Subcutaneous adipose tissue (tissue), 4 donors: ENCODE results near the gene C4orf51. TPM values are rescaled to one million over a fixed set of nuclear protein-coding genes. Genes with fewer than 3 reads are reported as not detected.

Experiments used
- total RNA-seq, 4 donors: library from RNA; depleted of rRNA; stranded (reverse); fragments of >200 nt; gene quantifications; one replicate each; pipeline ENCODE4 v1.1.0, GENCODE V29; 2016
- TF ChIP-seq, protein P1 (sequence below): fragments of 450-650 bp; IDR thresholded peaks from one replicate; pipeline ENCODE4 v1.5.1; 2016; ENCODE audit warnings: low read depth, mild to moderate bottlenecking, control low read depth, antibody characterized with exemption, moderate library complexity

C4orf51 gene
- total RNA-seq, 4 donors from 2014 or later, result not detected

DNA sequence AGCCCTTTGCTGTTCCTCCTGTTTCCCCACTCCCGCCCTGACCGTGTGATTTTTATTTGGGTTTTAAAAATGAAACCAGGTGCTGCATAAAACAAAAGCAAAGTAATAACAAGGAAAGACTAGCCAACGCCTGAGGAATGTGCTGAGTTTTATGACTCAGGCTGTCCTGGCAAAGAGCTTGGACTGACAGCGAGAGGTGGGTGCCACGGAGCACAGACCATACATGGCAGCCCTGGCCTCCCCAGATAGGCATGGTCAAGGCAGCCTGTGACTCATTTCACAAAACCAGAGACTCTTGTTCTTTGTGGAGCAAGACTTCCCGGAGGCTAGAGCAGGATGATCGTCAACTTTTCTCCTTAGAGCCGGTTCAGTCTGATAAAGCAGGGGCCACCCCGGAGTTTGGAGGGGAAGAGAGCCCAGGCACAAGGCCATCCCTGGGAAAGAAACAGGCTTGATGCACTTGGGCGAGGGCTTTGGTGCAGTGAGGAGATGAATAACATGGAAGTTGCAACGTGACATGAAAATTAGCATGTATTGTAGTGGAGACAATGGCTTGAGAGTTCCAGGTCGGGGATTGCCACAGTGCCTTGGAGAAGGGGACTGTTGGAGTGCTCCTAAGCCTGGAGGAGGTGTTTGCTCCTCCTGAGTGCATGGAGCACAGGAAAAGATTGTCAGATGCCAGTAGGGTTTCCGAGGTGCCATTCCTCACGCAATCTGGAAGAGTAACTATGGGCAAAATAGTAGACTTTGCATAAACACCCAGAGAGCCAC, 54.8 kb downstream of the C4orf51 start:
- TF ChIP-seq, protein P1, sequence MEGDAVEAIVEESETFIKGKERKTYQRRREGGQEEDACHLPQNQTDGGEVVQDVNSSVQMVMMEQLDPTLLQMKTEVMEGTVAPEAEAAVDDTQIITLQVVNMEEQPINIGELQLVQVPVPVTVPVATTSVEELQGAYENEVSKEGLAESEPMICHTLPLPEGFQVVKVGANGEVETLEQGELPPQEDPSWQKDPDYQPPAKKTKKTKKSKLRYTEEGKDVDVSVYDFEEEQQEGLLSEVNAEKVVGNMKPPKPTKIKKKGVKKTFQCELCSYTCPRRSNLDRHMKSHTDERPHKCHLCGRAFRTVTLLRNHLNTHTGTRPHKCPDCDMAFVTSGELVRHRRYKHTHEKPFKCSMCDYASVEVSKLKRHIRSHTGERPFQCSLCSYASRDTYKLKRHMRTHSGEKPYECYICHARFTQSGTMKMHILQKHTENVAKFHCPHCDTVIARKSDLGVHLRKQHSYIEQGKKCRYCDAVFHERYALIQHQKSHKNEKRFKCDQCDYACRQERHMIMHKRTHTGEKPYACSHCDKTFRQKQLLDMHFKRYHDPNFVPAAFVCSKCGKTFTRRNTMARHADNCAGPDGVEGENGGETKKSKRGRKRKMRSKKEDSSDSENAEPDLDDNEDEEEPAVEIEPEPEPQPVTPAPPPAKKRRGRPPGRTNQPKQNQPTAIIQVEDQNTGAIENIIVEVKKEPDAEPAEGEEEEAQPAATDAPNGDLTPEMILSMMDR, result no peak

DNA sequence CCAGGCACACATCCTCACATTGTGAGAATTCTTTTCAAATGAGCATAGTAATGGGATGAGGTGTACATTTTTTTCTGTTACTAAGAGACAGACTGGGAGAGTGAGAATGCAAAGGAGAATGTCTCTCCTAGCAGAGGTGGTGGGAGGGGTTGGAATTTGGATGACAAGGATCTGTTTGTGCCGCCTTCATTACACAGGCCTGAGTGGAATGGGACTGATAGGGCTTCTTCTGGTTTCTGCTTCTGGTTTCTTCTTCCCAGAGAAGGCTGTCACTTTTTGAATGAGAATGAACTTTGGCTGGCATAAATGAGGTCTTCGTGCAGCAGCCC, 55.4 kb downstream of the C4orf51 start:
- TF ChIP-seq, protein P1, result no peak

DNA sequence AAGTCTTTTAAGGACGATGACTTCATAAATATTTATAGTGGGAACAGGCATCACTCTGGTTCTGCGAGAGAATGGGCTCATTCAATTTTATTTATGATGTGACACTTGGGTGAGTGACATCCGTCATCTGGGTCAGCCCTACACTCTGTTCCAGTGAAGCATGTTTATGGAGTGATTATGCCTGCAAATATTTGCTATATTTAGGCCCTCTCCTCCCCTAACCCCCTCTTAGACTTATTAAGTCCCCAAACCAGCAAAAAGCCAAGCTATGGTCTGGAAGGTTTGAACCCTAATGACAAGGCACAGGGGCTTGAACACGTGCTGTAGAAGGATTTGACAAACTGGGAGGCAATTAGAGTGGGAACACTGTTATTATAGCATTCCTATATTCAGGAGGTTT, 55.9 kb downstream of the C4orf51 start:
- TF ChIP-seq, protein P1, result no peak

DNA sequence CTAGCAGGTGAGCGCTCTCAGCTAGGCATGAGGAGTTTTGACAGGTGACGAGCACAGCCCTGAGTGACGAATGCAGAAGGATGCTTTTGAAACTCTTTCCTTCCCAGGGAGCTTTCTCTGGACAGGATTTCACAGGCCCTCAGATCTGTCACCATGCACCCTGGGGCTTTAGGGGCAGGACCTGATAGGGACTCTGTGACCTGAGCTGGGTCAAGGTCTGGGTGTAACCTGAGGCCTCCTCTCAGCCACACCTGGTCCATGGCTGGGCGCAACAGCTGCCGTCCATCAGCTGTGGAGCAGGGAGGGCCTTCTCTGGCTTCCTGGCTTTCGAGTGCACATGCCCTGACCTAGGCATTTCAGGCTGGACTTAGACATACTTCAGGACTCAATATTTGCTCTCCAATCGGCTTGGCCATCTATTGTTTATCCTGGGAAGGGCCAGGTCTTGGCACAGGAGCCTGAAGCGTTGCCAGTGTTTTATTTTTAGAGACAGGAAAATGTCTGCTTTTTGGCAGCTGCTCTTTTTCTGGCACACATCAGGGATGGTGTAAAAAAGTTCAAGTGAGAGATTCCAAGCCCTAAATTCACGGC, 56.4 kb downstream of the C4orf51 start:
- TF ChIP-seq, protein P1, result no peak

DNA sequence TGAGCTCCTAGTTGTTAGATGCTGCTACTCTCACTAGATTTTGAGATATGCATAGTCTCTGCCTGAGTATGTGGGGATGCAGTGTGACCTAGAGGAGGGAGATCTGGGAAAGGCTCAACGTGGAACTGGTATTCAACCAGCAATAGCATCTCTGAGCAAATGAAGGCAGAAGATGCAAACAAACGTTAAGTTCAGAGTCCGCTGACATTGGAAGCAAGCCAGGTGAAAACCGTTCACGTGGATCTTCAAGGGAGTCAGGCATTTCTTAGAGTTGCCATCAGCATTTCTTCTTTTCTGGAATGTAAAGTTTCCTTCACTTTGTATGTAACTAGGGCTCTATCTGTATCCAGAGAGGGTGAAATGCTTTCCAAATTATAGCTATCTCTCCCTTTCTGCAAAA, 59.9 kb downstream of the C4orf51 start:
- TF ChIP-seq, protein P1, result no peak

DNA sequence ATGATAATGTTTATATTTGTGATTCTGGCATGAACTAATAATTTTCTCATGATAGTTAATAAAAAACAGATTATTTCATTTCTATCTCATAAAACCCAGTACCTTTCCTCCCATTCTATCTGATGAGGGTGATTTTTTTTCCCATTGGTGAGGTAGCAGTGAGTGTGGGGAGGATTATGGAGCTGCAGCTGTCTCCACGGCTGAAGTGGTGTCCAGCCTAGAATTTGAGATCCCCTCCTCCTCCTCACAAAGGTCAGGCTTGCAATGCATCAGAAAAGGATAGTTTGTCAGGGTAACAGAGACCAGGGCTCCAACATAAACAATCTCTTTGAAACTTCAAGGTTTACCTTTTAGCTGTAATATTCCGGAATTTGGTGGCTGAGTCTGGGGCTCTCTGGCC, 60.9 kb downstream of the C4orf51 start:
- TF ChIP-seq, protein P1, result no peak

DNA sequence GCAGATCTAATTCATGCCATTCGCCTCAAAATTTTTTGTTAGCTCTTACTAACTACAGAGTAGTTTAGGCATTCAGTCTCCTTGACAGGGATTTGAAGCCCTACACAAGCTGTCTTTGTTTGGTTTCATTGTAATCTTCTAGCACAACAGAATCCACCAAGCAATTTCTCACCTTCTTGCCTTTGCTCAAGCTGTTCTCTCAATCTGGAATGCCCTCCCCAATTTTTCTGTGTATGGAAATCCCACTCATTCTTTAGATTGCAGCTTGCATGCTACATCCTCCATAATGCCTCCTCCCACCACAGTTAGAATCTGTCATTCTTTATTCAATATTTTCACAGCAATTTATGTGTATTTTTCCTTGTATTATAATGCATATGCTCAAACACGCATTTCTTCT, 63.7 kb downstream of the C4orf51 start:
- TF ChIP-seq, protein P1, result no peak
